MCF 10A (cell line): ENCODE data around the gene ITGB7. TPM values are rescaled to one million over a fixed set of nuclear protein-coding genes. Genes with fewer than 3 reads are reported as not detected.
"Not testable (repeated sequence)": the region's sequence is repeated elsewhere in the genome, so short reads cannot be mapped to it uniquely, and the experiment has no call there.

Experiments used
- BruUV-seq: library from RNA; stranded (reverse); fragments of 400-500 nt; replicated peaks from 2 replicates; lab custom pipeline; 2021; lab: Mats Ljungman, UMichigan
- CTCF ChIA-PET: fragments of 300-600 bp; sonication (Branson Sonifier 250); formaldehyde crosslinking; extraction: SDS; loops from one replicate; lab custom pipeline; 2021; ENCODE audit warnings: antibody characterized with exemption, inconsistent platforms; lab: Yijun Ruan, JAX
- POLR2A ChIA-PET: fragments of 300-600, 350-650 bp; sonication (Branson Sonifier 250); formaldehyde crosslinking; extraction: SDS; loops from one replicate; lab custom pipeline; 2020; ENCODE audit warnings: antibody characterized with exemption, inconsistent platforms; lab: Yijun Ruan, JAX
- DNase-seq: peaks from one replicate; pipeline ENCODE4 v3.0.0-alpha.2; 2018; ENCODE audit not compliant: unreplicated experiment
- H3K27ac Mint-ChIP-seq: one replicate; pipeline ENCODE4 v1.8.0; 2022; ENCODE audit warnings: mild to moderate bottlenecking, low read depth, mixed read lengths; ENCODE audit not compliant: unreplicated experiment
- H3K27me3 Mint-ChIP-seq: one replicate; pipeline ENCODE4 v1.8.0; 2022; ENCODE audit warnings: mixed read lengths; ENCODE audit not compliant: insufficient read depth, unreplicated experiment
- H3K36me3 Mint-ChIP-seq: one replicate; pipeline ENCODE4 v1.8.0; 2022; ENCODE audit warnings: mild to moderate bottlenecking, moderate library complexity, mixed read lengths; ENCODE audit not compliant: insufficient read depth, unreplicated experiment
- H3K4me1 Mint-ChIP-seq: one replicate; pipeline ENCODE4 v1.8.0; 2022; ENCODE audit warnings: mixed read lengths; ENCODE audit not compliant: insufficient read depth, unreplicated experiment
- H3K4me3 Mint-ChIP-seq: one replicate; pipeline ENCODE4 v1.8.0; 2022; ENCODE audit warnings: mild to moderate bottlenecking, moderate library complexity, mixed read lengths; ENCODE audit not compliant: unreplicated experiment
- H3K9me3 Mint-ChIP-seq: one replicate; pipeline ENCODE4 v1.8.0; 2022; ENCODE audit warnings: mixed read lengths; ENCODE audit not compliant: unreplicated experiment
- intact Hi-C: fragments of 100-400 bp; cut with micrococcal nuclease; formaldehyde crosslinking; loops from 2 replicates; pipeline ENCODE4 v1.14.1; 2022
- total RNA-seq: library from RNA; stranded (reverse); gene quantifications from 2 replicates; pipeline ENCODE4 v1.2.3, GENCODE V29; 2022
- TF ChIP-seq, protein P1 (sequence below): fragments of 200-600 bp; IDR thresholded peaks from one replicate; pipeline ENCODE4 v1.8.0; 2022; ENCODE audit warnings: antibody characterized with exemption, mild to moderate bottlenecking; ENCODE audit not compliant: unreplicated experiment

The ITGB7 gene
- total RNA-seq, 1 experiment from 2014 or later: 1.0 TPM

DNA sequence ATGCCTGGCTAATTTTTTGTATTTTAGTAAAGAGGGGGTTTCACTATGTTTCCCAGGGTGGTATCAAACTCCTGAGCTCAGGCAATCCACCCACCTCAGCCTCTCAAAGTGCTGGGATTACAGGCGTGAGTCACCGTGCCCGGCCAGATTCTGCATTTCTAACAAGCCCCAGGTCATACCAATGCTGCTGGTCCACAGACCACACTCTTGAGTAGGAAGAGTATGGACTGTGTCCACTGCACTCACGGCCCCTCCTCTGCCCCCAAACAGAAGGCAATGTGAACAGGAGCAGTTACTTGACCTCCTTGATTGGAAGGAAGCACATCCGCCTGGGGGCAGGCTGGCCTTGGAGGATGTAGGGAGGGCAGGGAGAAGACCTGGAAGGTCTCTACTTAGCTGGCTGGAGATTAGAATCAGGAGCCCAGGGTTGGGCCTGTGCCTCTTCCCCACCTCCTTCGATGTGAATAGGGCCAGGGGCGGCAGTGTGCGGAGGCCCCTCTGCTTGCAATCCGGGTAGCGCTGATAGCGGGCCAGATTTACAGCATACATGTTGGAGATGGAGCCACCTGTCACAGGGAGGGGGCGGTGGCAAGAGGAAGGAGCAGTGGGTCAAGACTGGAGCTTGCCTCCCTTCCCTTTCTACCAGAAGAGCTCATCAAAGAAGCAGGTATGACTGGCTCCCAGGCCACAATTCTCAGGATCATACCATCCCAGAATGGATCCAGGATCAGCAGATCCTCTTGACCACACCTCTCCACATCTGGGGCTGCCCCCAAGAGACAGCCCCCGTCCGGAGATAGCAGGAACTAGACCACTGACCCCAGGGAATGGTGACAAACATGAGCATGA lies 36.0 kb downstream of the ITGB7 start:
- ChIA-PET CTCF (interaction anchor here (0.6 to 2.0 kb wide), 4 partner anchors 11 to 117 kb away, joined by 3 to 7 read pairs (median 4); no protein-coding TSS in a partner anchor), POLR2A (interaction anchor here (1.0 kb wide), 1 partner anchor 9 kb away, joined by 3 read pairs; the partner anchor contains the start of genes CSAD and ZNF740)
- Mint-ChIP-seq H3K4me1 (peaks cover 18% of the 10 kb centered on the region), H3K4me3 (no peak overlapping the region), H3K27ac (no peak overlapping the region), H3K27me3 (no peaks in the 10 kb centered on the region), H3K9me3 (no peaks in the 10 kb centered on the region), H3K36me3 (peaks cover 22% of the 10 kb centered on the region)
- DNase-seq: no peak
- no TSS peak for BruUV-seq
- TF ChIP-seq, protein P1, sequence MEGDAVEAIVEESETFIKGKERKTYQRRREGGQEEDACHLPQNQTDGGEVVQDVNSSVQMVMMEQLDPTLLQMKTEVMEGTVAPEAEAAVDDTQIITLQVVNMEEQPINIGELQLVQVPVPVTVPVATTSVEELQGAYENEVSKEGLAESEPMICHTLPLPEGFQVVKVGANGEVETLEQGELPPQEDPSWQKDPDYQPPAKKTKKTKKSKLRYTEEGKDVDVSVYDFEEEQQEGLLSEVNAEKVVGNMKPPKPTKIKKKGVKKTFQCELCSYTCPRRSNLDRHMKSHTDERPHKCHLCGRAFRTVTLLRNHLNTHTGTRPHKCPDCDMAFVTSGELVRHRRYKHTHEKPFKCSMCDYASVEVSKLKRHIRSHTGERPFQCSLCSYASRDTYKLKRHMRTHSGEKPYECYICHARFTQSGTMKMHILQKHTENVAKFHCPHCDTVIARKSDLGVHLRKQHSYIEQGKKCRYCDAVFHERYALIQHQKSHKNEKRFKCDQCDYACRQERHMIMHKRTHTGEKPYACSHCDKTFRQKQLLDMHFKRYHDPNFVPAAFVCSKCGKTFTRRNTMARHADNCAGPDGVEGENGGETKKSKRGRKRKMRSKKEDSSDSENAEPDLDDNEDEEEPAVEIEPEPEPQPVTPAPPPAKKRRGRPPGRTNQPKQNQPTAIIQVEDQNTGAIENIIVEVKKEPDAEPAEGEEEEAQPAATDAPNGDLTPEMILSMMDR: no peak
- intact Hi-C loops: no loop called here

- CTCF ChIA-PET: interaction anchor here (1.2 to 2.0 kb wide), 2 partner anchors 10 to 104 kb away, joined by 3 to 7 read pairs; no protein-coding TSS in a partner anchor
- no peak overlapping the region for H3K27ac Mint-ChIP-seq
Measured at GRCh38 chr12:53170215-53170614, 36.8 kb downstream of the ITGB7 start.

DNA sequence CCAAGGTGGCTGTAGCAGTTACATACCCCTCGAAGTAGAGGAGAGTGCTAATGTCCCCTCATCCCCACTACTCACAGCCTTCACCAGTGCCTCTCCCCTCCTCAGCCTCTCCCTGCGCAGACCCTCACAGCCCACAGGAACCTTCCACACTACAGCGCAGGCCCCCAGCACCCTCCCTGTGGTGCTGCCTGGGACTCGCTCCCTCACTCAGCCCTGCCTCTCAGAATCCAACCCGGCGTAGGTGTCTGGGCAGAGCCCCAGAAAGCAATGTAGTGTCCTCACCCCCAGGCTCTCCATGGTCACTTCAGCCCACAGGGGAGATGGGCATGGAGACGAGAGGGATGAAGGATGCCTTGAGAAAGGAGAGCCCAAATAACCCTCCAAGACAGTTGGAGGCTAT lies 37.4 kb downstream of the ITGB7 start:
- no peak overlapping the region for H3K4me3 Mint-ChIP-seq
- peaks cover 7% of the 10 kb centered on the region for H3K4me1 Mint-ChIP-seq
- BruUV-seq: no TSS peak
- ChIA-PET POLR2A (no interaction called here), CTCF (interaction anchor here (2.0 kb wide), 1 partner anchor 10 kb away, joined by 7 read pairs; no protein-coding TSS in a partner anchor)
- peaks cover 22% of the 10 kb centered on the region for H3K36me3 Mint-ChIP-seq
- intact Hi-C loops: no loop called here
- no peaks in the 10 kb centered on the region for H3K9me3 Mint-ChIP-seq
- no peaks in the 10 kb centered on the region for H3K27me3 Mint-ChIP-seq
- no peak for DNase-seq
- TF ChIP-seq, protein P1: no peak
- no peak overlapping the region for H3K27ac Mint-ChIP-seq

More at GRCh38 chr12:53170215-53170614, 36.8 kb downstream of the ITGB7 start:
- Mint-ChIP-seq H3K27me3 (no peaks in the 10 kb centered on the region), H3K4me1 (peaks cover 12% of the 10 kb centered on the region), H3K36me3 (peaks cover 22% of the 10 kb centered on the region), H3K4me3 (no peak overlapping the region), H3K9me3 (no peaks in the 10 kb centered on the region)
- no TSS peak for BruUV-seq
- intact Hi-C loops: no loop called here
- POLR2A ChIA-PET: interaction anchor here (1.0 kb wide), 1 partner anchor 10 kb away, joined by 3 read pairs; the partner anchor contains the start of genes CSAD and ZNF740
- no peak for DNase-seq
- TF ChIP-seq, protein P1: no peak

- TF ChIP-seq, protein P1: no peak
- no peak for DNase-seq
- ChIA-PET POLR2A (no interaction called here), CTCF (interaction anchor here (0.9 kb wide), 1 partner anchor 12 kb away, joined by 3 read pairs; no protein-coding TSS in a partner anchor)
- peaks cover 5% of the 10 kb centered on the region for H3K4me1 Mint-ChIP-seq
- intact Hi-C loops: no loop called here
- no peak overlapping the region for H3K4me3 Mint-ChIP-seq
- no TSS peak for BruUV-seq
- peaks cover 14% of the 10 kb centered on the region for H3K36me3 Mint-ChIP-seq
- no peak overlapping the region for H3K27ac Mint-ChIP-seq
- no peaks in the 10 kb centered on the region for H3K9me3 Mint-ChIP-seq
- no peaks in the 10 kb centered on the region for H3K27me3 Mint-ChIP-seq
Measured at GRCh38 chr12:53166837-53167236, 40.2 kb downstream of the ITGB7 start.

- H3K4me3 Mint-ChIP-seq, H3K9me3 Mint-ChIP-seq, H3K27me3 Mint-ChIP-seq, H3K36me3 Mint-ChIP-seq, intact Hi-C loops, BruUV-seq, DNase-seq, H3K27ac Mint-ChIP-seq, H3K4me1 Mint-ChIP-seq: not testable (repeated sequence)
- ChIA-PET CTCF (interaction anchor here (0.6 to 4.6 kb wide), 4 partner anchors 12 to 125 kb away, joined by 3 to 54 read pairs (median 8); no protein-coding TSS in a partner anchor), POLR2A (interaction anchor here (0.7 kb wide), 1 partner anchor 22 kb away, joined by 3 read pairs; no protein-coding TSS in a partner anchor)
Measured at GRCh38 chr12:53163008-53163407, 44.0 kb downstream of the ITGB7 start.
